ENCODE data around the gene DRC1.

- TF ChIP-seq SUZ12 (IDR thresholded peaks at IDR 0.05; ENCODE audit: extremely low read depth, insufficient read depth, insufficient read length): no peak
- TF ChIP-seq ZNF274 (IDR thresholded peaks at IDR 0.05; ENCODE audit: low read depth, low read length): no peak
- TF ChIP-seq YY1 (IDR thresholded peaks at IDR 0.05; ENCODE audit: insufficient read depth, insufficient read length): no peak
Measured at GRCh38 chr2:26494891-26495290, 93.2 kb downstream of the DRC1 start.

All from NT2/D1 (cell line).